ENCODE results near the gene TMEM170B.

- TF ChIP-seq, protein P1, sequence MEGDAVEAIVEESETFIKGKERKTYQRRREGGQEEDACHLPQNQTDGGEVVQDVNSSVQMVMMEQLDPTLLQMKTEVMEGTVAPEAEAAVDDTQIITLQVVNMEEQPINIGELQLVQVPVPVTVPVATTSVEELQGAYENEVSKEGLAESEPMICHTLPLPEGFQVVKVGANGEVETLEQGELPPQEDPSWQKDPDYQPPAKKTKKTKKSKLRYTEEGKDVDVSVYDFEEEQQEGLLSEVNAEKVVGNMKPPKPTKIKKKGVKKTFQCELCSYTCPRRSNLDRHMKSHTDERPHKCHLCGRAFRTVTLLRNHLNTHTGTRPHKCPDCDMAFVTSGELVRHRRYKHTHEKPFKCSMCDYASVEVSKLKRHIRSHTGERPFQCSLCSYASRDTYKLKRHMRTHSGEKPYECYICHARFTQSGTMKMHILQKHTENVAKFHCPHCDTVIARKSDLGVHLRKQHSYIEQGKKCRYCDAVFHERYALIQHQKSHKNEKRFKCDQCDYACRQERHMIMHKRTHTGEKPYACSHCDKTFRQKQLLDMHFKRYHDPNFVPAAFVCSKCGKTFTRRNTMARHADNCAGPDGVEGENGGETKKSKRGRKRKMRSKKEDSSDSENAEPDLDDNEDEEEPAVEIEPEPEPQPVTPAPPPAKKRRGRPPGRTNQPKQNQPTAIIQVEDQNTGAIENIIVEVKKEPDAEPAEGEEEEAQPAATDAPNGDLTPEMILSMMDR (IDR thresholded peaks at IDR 0.05) = no peak
- TF ChIP-seq POLR2A (IDR thresholded peaks at IDR 0.05) = no peak
Measured at GRCh38 chr6:11631539-11631938, 94.0 kb downstream of the TMEM170B start.
